Epithelial cell of proximal tubule (primary cell): ENCODE results near the gene CLEC4G. TPM values are rescaled to one million over a fixed set of nuclear protein-coding genes. Genes with fewer than 3 reads are reported as not detected.

Experiments used
- DNase-seq: peaks from one replicate; pipeline ENCODE4 v3.0.0-alpha.2; 2011; ENCODE audit warnings: low read depth
- H3K4me3 ChIP-seq: 2 replicates; pipeline ENCODE4 v1.5.1; 2011; ENCODE audit warnings: low read depth, mild to moderate bottlenecking, low read length
- total RNA-seq: library from RNA; depleted of rRNA; stranded (reverse); fragments of >200 nt; gene quantifications from 2 replicates; pipeline ENCODE4 v1.2.3, GENCODE V29; 2015
- TF ChIP-seq, protein P1 (sequence below): conservative IDR thresholded peaks from 2 replicates; pipeline ENCODE4 v1.5.1; 2012; ENCODE audit warnings: low read depth, mild to moderate bottlenecking, low read length

CLEC4G gene
- total RNA-seq, 1 donor from 2014 or later, result not detected

DNA sequence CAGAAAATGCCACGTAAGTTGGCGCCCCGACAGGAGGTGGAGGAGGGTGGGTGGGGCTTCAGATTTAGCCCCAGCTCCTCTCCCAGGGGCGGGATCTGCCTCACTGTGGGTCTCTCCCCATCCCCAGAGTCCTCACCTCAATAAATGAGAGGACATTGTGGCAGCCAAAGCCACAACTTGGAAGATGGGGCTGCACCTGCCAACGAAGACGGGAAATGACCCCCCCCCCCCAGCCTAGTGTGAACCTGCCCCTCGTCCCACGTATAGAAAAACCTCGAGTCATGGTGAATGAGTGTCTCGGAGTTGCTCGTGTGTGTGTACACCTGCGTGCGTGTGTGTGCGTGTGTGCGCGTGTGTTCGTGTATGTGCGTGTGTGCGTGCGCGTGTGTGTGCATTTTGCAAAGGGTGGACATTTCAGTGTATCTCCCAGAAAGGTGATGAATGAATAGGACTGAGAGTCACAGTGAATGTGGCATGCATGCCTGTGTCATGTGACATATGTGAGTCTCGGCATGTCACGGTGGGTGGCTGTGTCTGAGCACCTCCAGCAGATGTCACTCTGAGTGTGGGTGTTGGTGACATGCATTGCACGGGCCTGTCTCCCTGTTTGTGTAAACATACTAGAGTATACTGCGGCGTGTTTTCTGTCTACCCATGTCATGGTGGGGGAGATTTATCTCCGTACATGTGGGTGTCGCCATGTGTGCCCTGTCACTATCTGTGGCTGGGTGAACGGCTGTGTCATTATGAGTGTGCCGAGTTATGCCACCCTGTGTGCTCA, 52.7 kb downstream of the CLEC4G start:
- TF ChIP-seq, protein P1, sequence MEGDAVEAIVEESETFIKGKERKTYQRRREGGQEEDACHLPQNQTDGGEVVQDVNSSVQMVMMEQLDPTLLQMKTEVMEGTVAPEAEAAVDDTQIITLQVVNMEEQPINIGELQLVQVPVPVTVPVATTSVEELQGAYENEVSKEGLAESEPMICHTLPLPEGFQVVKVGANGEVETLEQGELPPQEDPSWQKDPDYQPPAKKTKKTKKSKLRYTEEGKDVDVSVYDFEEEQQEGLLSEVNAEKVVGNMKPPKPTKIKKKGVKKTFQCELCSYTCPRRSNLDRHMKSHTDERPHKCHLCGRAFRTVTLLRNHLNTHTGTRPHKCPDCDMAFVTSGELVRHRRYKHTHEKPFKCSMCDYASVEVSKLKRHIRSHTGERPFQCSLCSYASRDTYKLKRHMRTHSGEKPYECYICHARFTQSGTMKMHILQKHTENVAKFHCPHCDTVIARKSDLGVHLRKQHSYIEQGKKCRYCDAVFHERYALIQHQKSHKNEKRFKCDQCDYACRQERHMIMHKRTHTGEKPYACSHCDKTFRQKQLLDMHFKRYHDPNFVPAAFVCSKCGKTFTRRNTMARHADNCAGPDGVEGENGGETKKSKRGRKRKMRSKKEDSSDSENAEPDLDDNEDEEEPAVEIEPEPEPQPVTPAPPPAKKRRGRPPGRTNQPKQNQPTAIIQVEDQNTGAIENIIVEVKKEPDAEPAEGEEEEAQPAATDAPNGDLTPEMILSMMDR, result peak; percentile 14
- DNase-seq, result no peak
- no peak overlapping the region for H3K4me3 ChIP-seq

Other genes with a start within 250 kb of the CLEC4G start
- 1.6 and 6.2 TPM in 2 replicates for gene PEX11G, start 243.1 kb downstream of the CLEC4G start, total RNA-seq
- 29.5 and 80.8 TPM in 2 replicates for gene ZNF358, start 216.0 kb downstream of the CLEC4G start, total RNA-seq
- gene MCOLN1, start 209.5 kb downstream of the CLEC4G start, total RNA-seq, result 3.6 and 8.7 TPM in 2 replicates
- gene PNPLA6, start 196.4 kb downstream of the CLEC4G start, total RNA-seq, result 123 and 129 TPM in 2 replicates
- 5.6 and 12.4 TPM in 2 replicates for gene CAMSAP3, start 136.2 kb downstream of the CLEC4G start, total RNA-seq
- gene XAB2, start 102.6 kb downstream of the CLEC4G start, total RNA-seq, result 44.1 and 47.9 TPM in 2 replicates
- gene PET100, start 102.3 kb downstream of the CLEC4G start, total RNA-seq, result 33.9 and 62.7 TPM in 2 replicates
- gene PCP2, start 98.4 kb downstream of the CLEC4G start, total RNA-seq, result not detected in 2 replicates
- gene STXBP2, start 95.0 kb downstream of the CLEC4G start, total RNA-seq, result 49.4 and 51.2 TPM in 2 replicates
- gene RETN, start 63.1 kb downstream of the CLEC4G start, total RNA-seq, result not detected in 2 replicates
- not detected in 2 replicates for gene MCEMP1, start 55.0 kb downstream of the CLEC4G start, total RNA-seq
- gene TRAPPC5, start 51.3 kb downstream of the CLEC4G start, total RNA-seq, result 110 and 158 TPM in 2 replicates
- not detected in 2 replicates for gene FCER2, start 30.0 kb downstream of the CLEC4G start, total RNA-seq
- gene CD209, start 15.4 kb upstream of the CLEC4G start, total RNA-seq, result 0.12 TPM in 1 of 2 replicates, not detected in the other
- gene CLEC4M, start 31.1 kb upstream of the CLEC4G start, total RNA-seq, result not detected in 2 replicates
- 6.1 and 9.3 TPM in 2 replicates for gene EVI5L, start 98.1 kb upstream of the CLEC4G start, total RNA-seq
- gene PRR36, start 142.3 kb upstream of the CLEC4G start, total RNA-seq, result 0.72 and 0.81 TPM in 2 replicates
- gene LRRC8E, start 156.4 kb upstream of the CLEC4G start, total RNA-seq, result 11.9 and 18.9 TPM in 2 replicates
- gene MAP2K7, start 171.8 kb upstream of the CLEC4G start, total RNA-seq, result 7.6 and 14.6 TPM in 2 replicates
- gene TGFBR3L, start 182.7 kb upstream of the CLEC4G start, total RNA-seq, result 1.6 and 16.8 TPM in 2 replicates
- gene SNAPC2, start 188.2 kb upstream of the CLEC4G start, total RNA-seq, result 29.1 and 34.2 TPM in 2 replicates
- gene CTXN1, start 194.0 kb upstream of the CLEC4G start, total RNA-seq, result 12.4 and 42.8 TPM in 2 replicates
- 39.0 and 108 TPM in 2 replicates for gene TIMM44, start 211.6 kb upstream of the CLEC4G start, total RNA-seq